H9 (cell line): ENCODE measurements around the gene DUS1L. TPM values are rescaled to one million over a fixed set of nuclear protein-coding genes. Genes with fewer than 3 reads are reported as not detected.

Experiments used
- DNase-seq: peaks from one replicate; pipeline ENCODE4 v3.0.0-alpha.2; 2017
- H2AFZ ChIP-seq: one replicate; pipeline ENCODE4 v1.6.1; 2013; ENCODE audit warnings: mild to moderate bottlenecking, low read length, control low read depth, moderate library complexity
- H2AK5ac ChIP-seq: 2 replicates; pipeline ENCODE4 v1.6.1; 2013; ENCODE audit warnings: low read length, control low read depth, mixed read lengths; ENCODE audit not compliant: insufficient read length
- H2BK120ac ChIP-seq: one replicate; pipeline ENCODE4 v1.6.1; 2013; ENCODE audit warnings: low read depth, mild to moderate bottlenecking, low read length, control low read depth, inconsistent platforms; ENCODE audit not compliant: poor library complexity, severe bottlenecking
- H2BK12ac ChIP-seq: 2 replicates; pipeline ENCODE4 v1.6.1; 2013; ENCODE audit warnings: low read length, control low read depth, mixed read lengths, low read depth; ENCODE audit not compliant: insufficient read length
- H2BK15ac ChIP-seq: 2 replicates; pipeline ENCODE4 v1.6.1; 2013; ENCODE audit warnings: low read depth, low read length, control low read depth
- H2BK20ac ChIP-seq: one replicate; pipeline ENCODE4 v1.6.1; 2013; ENCODE audit warnings: low read depth, mild to moderate bottlenecking, low read length, control low read depth, inconsistent platforms; ENCODE audit not compliant: poor library complexity, severe bottlenecking
- H2BK5ac ChIP-seq: 2 replicates; pipeline ENCODE4 v1.6.1; 2013; ENCODE audit warnings: low read length, control low read depth, mixed read lengths; ENCODE audit not compliant: insufficient read length
- H3K14ac ChIP-seq: 2 replicates; pipeline ENCODE4 v1.6.1; 2013; ENCODE audit warnings: low read length, control low read depth; ENCODE audit not compliant: insufficient read depth
- H3K18ac ChIP-seq: 2 replicates; pipeline ENCODE4 v1.6.1; 2013; ENCODE audit warnings: low read depth, mild to moderate bottlenecking, mixed read lengths, low read length, control low read depth; ENCODE audit not compliant: insufficient read length
- H3K23ac ChIP-seq: 2 replicates; pipeline ENCODE4 v1.6.1; 2013; ENCODE audit warnings: low read length, control low read depth, mixed read lengths, low read depth; ENCODE audit not compliant: insufficient read length
- H3K23me2 ChIP-seq: 2 replicates; pipeline ENCODE4 v1.6.1; 2013; ENCODE audit warnings: low read depth, mild to moderate bottlenecking, mixed read lengths, low read length, control low read depth; ENCODE audit not compliant: insufficient read length, poor library complexity, severe bottlenecking
- H3K27ac ChIP-seq: 2 replicates; pipeline ENCODE4 v1.5.1; 2013; ENCODE audit warnings: low read length, control low read depth, mixed read lengths, low read depth; ENCODE audit not compliant: insufficient read length
- H3K27me3 ChIP-seq: 2 replicates; pipeline ENCODE4 v1.6.1; 2013; ENCODE audit warnings: low read length, control low read depth, inconsistent platforms; ENCODE audit not compliant: insufficient read depth
- H3K4ac ChIP-seq: 2 replicates; pipeline ENCODE4 v1.6.1; 2013; ENCODE audit warnings: low read depth, mild to moderate bottlenecking, control low read depth, inconsistent platforms, low read length, moderate library complexity
- H3K4me1 ChIP-seq: 2 replicates; pipeline ENCODE4 v1.6.1; 2013; ENCODE audit warnings: low read length, control low read depth, inconsistent platforms; ENCODE audit not compliant: insufficient read depth
- H3K4me2 ChIP-seq: 2 replicates; pipeline ENCODE4 v1.6.1; 2013; ENCODE audit warnings: low read length, control low read depth, mixed read lengths; ENCODE audit not compliant: insufficient read length, insufficient read depth
- H3K56ac ChIP-seq: 2 replicates; pipeline ENCODE4 v1.6.1; 2013; ENCODE audit warnings: low read depth, mild to moderate bottlenecking, mixed read lengths, low read length, control low read depth; ENCODE audit not compliant: insufficient read length
- H3K79me1 ChIP-seq: 2 replicates; pipeline ENCODE4 v1.6.1; 2013; ENCODE audit warnings: low read depth, mild to moderate bottlenecking, moderate library complexity, low read length, control low read depth, inconsistent platforms; ENCODE audit not compliant: insufficient read depth, poor library complexity, severe bottlenecking
- H3K79me2 ChIP-seq: 2 replicates; pipeline ENCODE4 v1.6.1; 2013; ENCODE audit warnings: low read length, control low read depth, inconsistent platforms; ENCODE audit not compliant: insufficient read depth
- H3K9ac ChIP-seq: 2 replicates; pipeline ENCODE4 v1.6.1; 2013; ENCODE audit warnings: low read length, control low read depth, mixed read lengths; ENCODE audit not compliant: insufficient read length; ENCODE audit errors: extremely low read depth
- H3K9me3 ChIP-seq: one replicate; pipeline ENCODE4 v1.6.1; 2013; ENCODE audit warnings: low read depth, low read length, inconsistent platforms; ENCODE audit not compliant: control insufficient read depth
- H3T11ph ChIP-seq: one replicate; pipeline ENCODE4 v1.6.1; 2013; ENCODE audit warnings: mild to moderate bottlenecking, low read length, control low read depth, inconsistent platforms
- H4K20me1 ChIP-seq: one replicate; pipeline ENCODE4 v1.6.1; 2013; ENCODE audit not compliant: control insufficient read depth, insufficient read length, insufficient read depth
- H4K5ac ChIP-seq: 2 replicates; pipeline ENCODE4 v1.6.1; 2013; ENCODE audit warnings: low read depth, mild to moderate bottlenecking, mixed read lengths, low read length, control low read depth; ENCODE audit not compliant: insufficient read length
- H4K8ac ChIP-seq: replicated peaks from 2 replicates; pipeline ENCODE4 v1.6.1; 2013; ENCODE audit warnings: low read length, control low read depth, mixed read lengths, low read depth; ENCODE audit not compliant: insufficient read length
- H4K91ac ChIP-seq: 2 replicates; pipeline ENCODE4 v1.6.1; 2013; ENCODE audit warnings: low read depth, mild to moderate bottlenecking, moderate library complexity, mixed read lengths, low read length, control low read depth; ENCODE audit not compliant: insufficient read length
- H3K27ac Mint-ChIP-seq, 3 experiments: 2 replicates in 2 of 3; 3 replicates in 1 of 3; pipeline ENCODE4 v1.8.0; 2020 to 2021; ENCODE audit warnings: mixed read lengths in 3 of 3, mild to moderate bottlenecking in 1 of 3, moderate library complexity in 1 of 3
- H3K27me3 Mint-ChIP-seq: 2 replicates; pipeline ENCODE4 v1.8.0; 2021; ENCODE audit warnings: low read depth, mild to moderate bottlenecking, moderate library complexity, mixed read lengths
- H3K36me3 Mint-ChIP-seq, 3 experiments: 2 replicates in 2 of 3; 3 replicates in 1 of 3; pipeline ENCODE4 v1.8.0; 2020 to 2021; ENCODE audit warnings: low read depth in 3 of 3, mixed read lengths in 3 of 3; ENCODE audit not compliant: insufficient read depth in 1 of 3
- H3K4me1 Mint-ChIP-seq, 2 experiments: 2 replicates each; pipeline ENCODE4 v1.8.0; 2020; ENCODE audit warnings: mixed read lengths in 2 of 2
- H3K4me3 Mint-ChIP-seq, 2 experiments: 2 replicates in 1 of 2; 3 replicates in 1 of 2; pipeline ENCODE4 v1.8.0; 2020 to 2021; ENCODE audit warnings: mild to moderate bottlenecking in 2 of 2, mixed read lengths in 2 of 2, moderate library complexity in 1 of 2
- H3K9me3 Mint-ChIP-seq, 2 experiments: 2 replicates in 1 of 2; 3 replicates in 1 of 2; pipeline ENCODE4 v1.8.0; 2020; ENCODE audit warnings: mild to moderate bottlenecking in 2 of 2, mixed read lengths in 2 of 2, moderate library complexity in 1 of 2
- CTCF ChIP-seq: fragments of 200-600 bp; sonication (generic); conservative IDR thresholded peaks from 3 replicates; pipeline ENCODE4 v1.8.0; 2021; ENCODE audit warnings: antibody characterized with exemption, mild to moderate bottlenecking
- WGBS: extraction: QIAGEN DNeasy Blood & Tissue Kit; methylation state at CpG from one replicate; pipeline ENCODE4 v1.1.7; 2013; ENCODE audit warnings: missing lambda C conversion rate, low lambda C conversion rate, mixed read lengths; ENCODE audit not compliant: insufficient read length; ENCODE audit errors: extremely low coverage; 5-methylcytosine and 5-hydroxymethylcytosine counted together
- total RNA-seq: library from RNA; stranded (reverse); gene quantifications from 2 replicates; pipeline ENCODE4 v1.2.1, GENCODE V29; 2021

The DUS1L gene
- total RNA-seq, 1 experiment from 2014 or later = 103 TPM

DNA sequence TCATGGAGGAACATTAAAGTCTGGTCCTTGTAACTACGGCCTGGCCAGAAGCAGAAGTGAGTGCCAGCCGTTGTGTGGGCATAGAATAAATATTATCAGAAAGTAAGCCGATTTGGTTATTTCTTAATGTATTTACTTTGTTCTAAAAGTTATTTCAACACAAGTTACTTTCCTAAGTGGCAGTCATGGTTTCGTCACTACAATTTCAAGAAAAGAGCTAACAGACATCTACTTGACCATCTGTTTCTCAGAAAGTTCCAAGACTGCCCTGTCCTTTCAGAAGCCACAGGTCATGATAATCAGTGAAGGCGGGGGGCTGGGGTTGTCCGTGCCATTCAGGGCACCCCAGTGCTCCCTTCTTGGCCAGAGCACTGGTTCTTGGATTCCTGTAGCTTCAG is 47.3 kb upstream of the DUS1L start:
- Histone ChIP-seq H3T11ph (no peak overlapping the region), H3K79me2 (no peaks in the 10 kb centered on the region), H3K27me3 (no peaks in the 10 kb centered on the region), H2BK12ac (no peak overlapping the region), H2BK15ac (no peak overlapping the region), H3K27ac (no peak overlapping the region), H3K14ac (no peak overlapping the region), H4K20me1 (peaks cover 3% of the 10 kb centered on the region), H3K4me1 (no peaks in the 10 kb centered on the region), H3K23me2 (no peaks in the 10 kb centered on the region), H2BK120ac (no peak overlapping the region), H3K4me2 (no peak overlapping the region), H3K18ac (no peak overlapping the region), H3K9me3 (no peaks in the 10 kb centered on the region), H2AK5ac (no peak overlapping the region), H3K56ac (no peak overlapping the region), H3K79me1 (no peaks in the 10 kb centered on the region), H2AFZ (no peak overlapping the region), H4K8ac (no peak overlapping the region), H3K23ac (no peak overlapping the region), H3K4ac (no peak overlapping the region), H3K9ac (no peak overlapping the region), H4K5ac (no peak overlapping the region), H2BK20ac (no peak overlapping the region), H4K91ac (no peak overlapping the region), H2BK5ac (no peak overlapping the region)
- no peak for DNase-seq
- peaks cover 0 to 9% of the 10 kb centered on the region in 2 experiments; a peak in 2 of 5 replicates for H3K9me3 Mint-ChIP-seq
- peaks cover 2 to 7% (median 2%) of the 10 kb centered on the region in 3 experiments; a peak in 5 of 7 replicates for H3K36me3 Mint-ChIP-seq
- H3K4me3 Mint-ChIP-seq = no peak overlapping the region
- no peak overlapping the region for H3K27ac Mint-ChIP-seq
- H3K27me3 Mint-ChIP-seq = peaks cover 73% of the 10 kb centered on the region
- TF ChIP-seq CTCF = no peak
- WGBS = no CpG with 5 or more reads among the region's 6 CpGs
- peaks cover 13 to 27% of the 10 kb centered on the region in 2 experiments for H3K4me1 Mint-ChIP-seq
